Measurements from ENCODE around the gene THOC1.
A peak's percentile ranks its signal among the peaks of the same experiment; 100 is the strongest.

The THOC1 gene

DNA sequence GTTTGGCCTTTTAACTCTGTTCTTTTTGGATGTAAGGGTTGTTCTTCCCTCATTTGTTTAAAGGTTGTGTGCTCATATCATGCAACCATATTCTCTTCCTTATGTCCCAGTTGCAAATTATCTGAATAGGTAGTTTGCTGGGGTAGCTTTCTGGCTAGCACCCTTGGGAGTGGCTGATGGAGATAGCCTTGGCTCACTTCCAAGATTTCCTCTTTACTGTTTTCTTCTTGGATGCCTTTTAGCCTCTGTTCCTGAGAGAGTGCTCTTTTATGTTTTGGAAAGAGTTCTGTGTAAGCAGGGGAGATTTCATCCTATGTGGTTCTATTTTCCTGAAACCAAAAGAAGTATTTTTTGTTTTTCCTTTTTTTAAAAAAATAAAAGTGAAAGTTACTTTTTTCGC, 84.1 kb downstream of the THOC1 start:
- Histone ChIP-seq H4K91ac (ENCODE audit: low read length) (no peak overlapping the region), H2BK120ac (ENCODE audit: low read depth, low read length) (no peak overlapping the region), H3K4me1 (ENCODE audit: control insufficient read depth, insufficient read depth, low read depth, low read length) (no peaks in the 10 kb centered on the region), H3K4me3 (ENCODE audit: insufficient read depth in 1 of 2, low read depth in 1 of 2, low read length in 2 of 2) (no peak overlapping the region), H2AK5ac (ENCODE audit: low read length, severe bottlenecking) (no peak overlapping the region), H2BK5ac (ENCODE audit: low read depth, low read length, poor library complexity, severe bottlenecking) (no peak overlapping the region), H3K4ac (ENCODE audit: low read depth in 1 of 2, low read length in 2 of 2) (no peak overlapping the region), H3K14ac (ENCODE audit: low read length in 2 of 2) (no peak overlapping the region), H3K27me3 (ENCODE audit: control insufficient read depth in 1 of 2, insufficient read depth in 1 of 2, low read length in 2 of 2) (no peaks in the 10 kb centered on the region), H3K36me3 (ENCODE audit: control insufficient read depth in 1 of 2, insufficient read depth in 2 of 2, low read depth in 1 of 2, low read length in 2 of 2) (peaks cover 11 to 49% of the 10 kb centered on the region in 2 experiments), H3K23ac (ENCODE audit: low read length in 2 of 2) (no peak overlapping the region), H2AFZ (ENCODE audit: low read depth, low read length) (no peak overlapping the region), H3K27ac (ENCODE audit: low read length, poor library complexity, severe bottlenecking) (no peak overlapping the region), H4K8ac (ENCODE audit: low read length) (no peak overlapping the region), H3K18ac (ENCODE audit: low read depth in 1 of 2, low read length in 2 of 2) (no peak overlapping the region), H3K79me1 (replicated peaks; ENCODE audit: low read length, poor library complexity, severe bottlenecking) (peaks cover 15% of the 10 kb centered on the region), H3K9me3 (ENCODE audit: control insufficient read depth, low read length) (no peaks in the 10 kb centered on the region), H2BK12ac (ENCODE audit: low read length in 2 of 2) (no peak overlapping the region), H3K4me2 (ENCODE audit: low read length, poor library complexity, severe bottlenecking) (no peak overlapping the region), H3K9ac (ENCODE audit: low read length) (peak overlapping the region; percentile 2), H2BK15ac (ENCODE audit: low read depth, poor library complexity, severe bottlenecking) (no peak overlapping the region)
- DNase-seq, result peak; percentile 25
- no CpG with 5 or more reads among the region's 1 CpG for WGBS

DNA sequence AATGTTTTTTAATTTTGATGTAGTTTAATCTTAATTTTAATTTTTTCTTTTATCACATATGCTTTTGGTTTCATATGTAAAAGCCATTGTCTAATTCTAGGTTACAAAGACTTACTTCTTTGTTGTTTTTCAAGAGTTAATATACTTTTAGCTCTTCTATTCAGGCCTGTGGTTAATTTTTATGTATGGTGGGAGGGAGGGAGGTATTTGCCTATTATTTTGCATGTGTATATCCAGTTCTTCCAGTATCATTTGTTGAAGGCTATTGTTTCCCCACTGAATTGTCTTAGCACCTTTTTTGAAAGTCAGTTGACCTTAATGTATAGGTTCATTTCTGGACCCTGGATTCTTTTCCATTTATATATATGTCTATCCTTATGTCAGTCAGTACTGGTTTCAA, 86.1 kb downstream of the THOC1 start:
- H2BK15ac ChIP-seq (ENCODE audit: low read depth, poor library complexity, severe bottlenecking), result no peak overlapping the region
- H2BK12ac ChIP-seq (ENCODE audit: low read length in 2 of 2), result no peak overlapping the region
- H3K9ac ChIP-seq (ENCODE audit: low read length), result no peak overlapping the region
- no peak overlapping the region for H2AFZ ChIP-seq (ENCODE audit: low read depth, low read length)
- no peak overlapping the region for H3K18ac ChIP-seq (ENCODE audit: low read depth in 1 of 2, low read length in 2 of 2)
- H3K36me3 ChIP-seq (ENCODE audit: control insufficient read depth in 1 of 2, insufficient read depth in 2 of 2, low read depth in 1 of 2, low read length in 2 of 2), result peaks cover 11 to 55% of the 10 kb centered on the region in 2 experiments
- H3K4me2 ChIP-seq (ENCODE audit: low read length, poor library complexity, severe bottlenecking), result no peak overlapping the region
- no peak overlapping the region for H3K4me3 ChIP-seq (ENCODE audit: insufficient read depth in 1 of 2, low read depth in 1 of 2, low read length in 2 of 2)
- H3K79me1 ChIP-seq (replicated peaks; ENCODE audit: low read length, poor library complexity, severe bottlenecking), result peaks cover 19% of the 10 kb centered on the region
- no peaks in the 10 kb centered on the region for H3K9me3 ChIP-seq (ENCODE audit: control insufficient read depth, low read length)
- no peaks in the 10 kb centered on the region for H3K4me1 ChIP-seq (ENCODE audit: control insufficient read depth, insufficient read depth, low read depth, low read length)
- no peak overlapping the region for H3K4ac ChIP-seq (ENCODE audit: low read depth in 1 of 2, low read length in 2 of 2)
- H3K27ac ChIP-seq (ENCODE audit: low read length, poor library complexity, severe bottlenecking), result no peak overlapping the region
- no peak overlapping the region for H3K23ac ChIP-seq (ENCODE audit: low read length in 2 of 2)
- H2AK5ac ChIP-seq (ENCODE audit: low read length, severe bottlenecking), result no peak overlapping the region
- H4K8ac ChIP-seq (ENCODE audit: low read length), result no peak overlapping the region
- H2BK120ac ChIP-seq (ENCODE audit: low read depth, low read length), result no peak overlapping the region
- no peak overlapping the region for H2BK5ac ChIP-seq (ENCODE audit: low read depth, low read length, poor library complexity, severe bottlenecking)
- H3K27me3 ChIP-seq (ENCODE audit: control insufficient read depth in 1 of 2, insufficient read depth in 1 of 2, low read length in 2 of 2), result no peaks in the 10 kb centered on the region
- no peak for DNase-seq
- H3K14ac ChIP-seq (ENCODE audit: low read length in 2 of 2), result no peak overlapping the region
- H4K91ac ChIP-seq (ENCODE audit: low read length), result no peak overlapping the region

DNA sequence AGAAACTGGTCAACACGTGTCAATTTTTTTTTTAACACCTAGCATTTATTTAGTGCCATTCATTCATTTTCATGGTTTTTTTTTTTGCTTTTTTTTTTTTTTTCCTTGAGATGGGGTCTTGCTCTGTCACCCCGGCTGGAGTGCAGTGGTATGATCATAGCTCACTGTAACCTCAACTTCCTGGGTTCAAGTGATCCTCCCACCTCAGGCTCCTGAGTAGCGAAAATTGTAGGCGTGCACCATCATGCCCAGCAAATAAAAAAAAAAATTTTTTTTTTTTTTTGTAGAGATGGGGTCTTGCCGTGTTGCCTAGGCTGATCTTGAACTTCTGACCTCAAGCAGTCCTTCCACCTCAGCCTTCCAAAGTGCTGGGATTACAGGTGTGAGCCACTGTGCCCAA, 88.3 kb downstream of the THOC1 start:
- no peak overlapping the region for H3K4me3 ChIP-seq (ENCODE audit: insufficient read depth in 1 of 2, low read depth in 1 of 2, low read length in 2 of 2)
- no peak overlapping the region for H2AFZ ChIP-seq (ENCODE audit: low read depth, low read length)
- WGBS, result 89% methylated on average over 3 of the region's 5 CpGs
- no peak overlapping the region for H3K14ac ChIP-seq (ENCODE audit: low read length in 2 of 2)
- H3K23ac ChIP-seq (ENCODE audit: low read length in 2 of 2), result no peak overlapping the region
- H4K8ac ChIP-seq (ENCODE audit: low read length), result no peak overlapping the region
- DNase-seq, result no peak
- no peaks in the 10 kb centered on the region for H3K27me3 ChIP-seq (ENCODE audit: control insufficient read depth in 1 of 2, insufficient read depth in 1 of 2, low read length in 2 of 2)
- no peaks in the 10 kb centered on the region for H3K4me1 ChIP-seq (ENCODE audit: control insufficient read depth, insufficient read depth, low read depth, low read length)
- H4K91ac ChIP-seq (ENCODE audit: low read length), result no peak overlapping the region
- no peak overlapping the region for H2BK5ac ChIP-seq (ENCODE audit: low read depth, low read length, poor library complexity, severe bottlenecking)
- H3K79me1 ChIP-seq (replicated peaks; ENCODE audit: low read length, poor library complexity, severe bottlenecking), result peaks cover 19% of the 10 kb centered on the region
- H2AK5ac ChIP-seq (ENCODE audit: low read length, severe bottlenecking), result no peak overlapping the region
- no peak overlapping the region for H3K4ac ChIP-seq (ENCODE audit: low read depth in 1 of 2, low read length in 2 of 2)
- no peak overlapping the region for H3K9ac ChIP-seq (ENCODE audit: low read length)
- H3K27ac ChIP-seq (ENCODE audit: low read length, poor library complexity, severe bottlenecking), result no peak overlapping the region
- H2BK12ac ChIP-seq (ENCODE audit: low read length in 2 of 2), result no peak overlapping the region
- peaks cover 6 to 51% of the 10 kb centered on the region in 2 experiments for H3K36me3 ChIP-seq (ENCODE audit: control insufficient read depth in 1 of 2, insufficient read depth in 2 of 2, low read depth in 1 of 2, low read length in 2 of 2)
- no peak overlapping the region for H3K18ac ChIP-seq (ENCODE audit: low read depth in 1 of 2, low read length in 2 of 2)
- H3K9me3 ChIP-seq (ENCODE audit: control insufficient read depth, low read length), result no peaks in the 10 kb centered on the region
- H2BK15ac ChIP-seq (ENCODE audit: low read depth, poor library complexity, severe bottlenecking), result no peak overlapping the region
- H3K4me2 ChIP-seq (ENCODE audit: low read length, poor library complexity, severe bottlenecking), result no peak overlapping the region
- no peak overlapping the region for H2BK120ac ChIP-seq (ENCODE audit: low read depth, low read length)

DNA sequence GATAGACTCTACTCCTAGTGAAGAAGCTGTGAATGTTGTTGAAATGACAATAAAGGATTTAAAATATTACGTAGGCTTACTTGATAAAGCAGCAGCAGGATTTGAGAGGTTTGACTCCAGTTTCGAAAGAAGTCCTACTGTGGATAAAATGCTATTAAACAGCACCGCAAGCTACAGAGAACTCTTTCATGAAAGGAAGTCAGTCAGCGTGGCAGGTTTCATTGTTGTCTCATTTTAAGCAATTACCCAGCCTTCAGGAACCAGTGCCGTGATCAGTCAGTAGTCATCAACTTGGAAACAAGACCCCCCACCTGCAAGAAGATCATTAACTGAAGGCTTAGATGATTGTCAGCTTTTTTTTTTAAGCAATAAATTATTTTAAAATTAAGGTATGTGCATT, 95.5 kb downstream of the THOC1 start:
- Histone ChIP-seq H2AK5ac (ENCODE audit: low read length, severe bottlenecking) (no peak overlapping the region), H3K23ac (ENCODE audit: low read length in 2 of 2) (no peak overlapping the region), H3K4me2 (ENCODE audit: low read length, poor library complexity, severe bottlenecking) (no peak overlapping the region), H3K4me3 (ENCODE audit: insufficient read depth in 1 of 2, low read depth in 1 of 2, low read length in 2 of 2) (no peak overlapping the region), H3K79me1 (replicated peaks; ENCODE audit: low read length, poor library complexity, severe bottlenecking) (peaks cover 26% of the 10 kb centered on the region), H3K14ac (ENCODE audit: low read length in 2 of 2) (no peak overlapping the region), H4K8ac (ENCODE audit: low read length) (no peak overlapping the region), H2AFZ (ENCODE audit: low read depth, low read length) (no peak overlapping the region), H3K4me1 (ENCODE audit: control insufficient read depth, insufficient read depth, low read depth, low read length) (no peaks in the 10 kb centered on the region), H2BK12ac (ENCODE audit: low read length in 2 of 2) (no peak overlapping the region), H3K9me3 (ENCODE audit: control insufficient read depth, low read length) (no peaks in the 10 kb centered on the region), H3K27me3 (ENCODE audit: control insufficient read depth in 1 of 2, insufficient read depth in 1 of 2, low read length in 2 of 2) (no peaks in the 10 kb centered on the region), H3K27ac (ENCODE audit: low read length, poor library complexity, severe bottlenecking) (no peak overlapping the region), H2BK5ac (ENCODE audit: low read depth, low read length, poor library complexity, severe bottlenecking) (no peak overlapping the region), H3K9ac (ENCODE audit: low read length) (no peak overlapping the region), H4K91ac (ENCODE audit: low read length) (no peak overlapping the region), H3K4ac (ENCODE audit: low read depth in 1 of 2, low read length in 2 of 2) (no peak overlapping the region), H2BK120ac (ENCODE audit: low read depth, low read length) (no peak overlapping the region), H3K36me3 (ENCODE audit: control insufficient read depth in 1 of 2, insufficient read depth in 2 of 2, low read depth in 1 of 2, low read length in 2 of 2) (peaks cover 27 to 56% of the 10 kb centered on the region in 2 experiments), H3K18ac (ENCODE audit: low read depth in 1 of 2, low read length in 2 of 2) (no peak overlapping the region), H2BK15ac (ENCODE audit: low read depth, poor library complexity, severe bottlenecking) (no peak overlapping the region)
- no peak for DNase-seq
- 94% methylated on average over 4 of the region's 5 CpGs for WGBS
